ENCODE measurements around the gene HTATIP2.
"Not testable (repeated sequence)": the region's sequence is repeated elsewhere in the genome, so short reads cannot be mapped to it uniquely, and the experiment has no call there.

Gene HTATIP2

GRCh38 chr11:20369826-20370225 lies 6.3 kb downstream of the HTATIP2 start:
- no peak for DNase-seq (ENCODE audit: low read depth, low spot score)

- DNase-seq (ENCODE audit: low read depth, low spot score): no peak
These were observed 8.6 kb downstream of the HTATIP2 start for GRCh38 chr11:20372081-20372626.

- DNase-seq (ENCODE audit: low read depth, low spot score): no peak
These were observed 9.6 kb downstream of the HTATIP2 start for GRCh38 chr11:20373147-20373546.

- no peak for DNase-seq (ENCODE audit: low read depth, low spot score)
These were observed 10.2 kb downstream of the HTATIP2 start for GRCh38 chr11:20373568-20374209.

GRCh38 chr11:20374741-20375300 lies 11.3 kb downstream of the HTATIP2 start:
- no peak for DNase-seq (ENCODE audit: low read depth, low spot score)

GRCh38 chr11:20376162-20376730 lies 12.7 kb downstream of the HTATIP2 start:
- no peak for DNase-seq (ENCODE audit: low read depth, low spot score)

GRCh38 chr11:20385996-20386395 lies 22.5 kb downstream of the HTATIP2 start:
- DNase-seq (ENCODE audit: low read depth, low spot score): not testable (repeated sequence)

- peak; percentile 97 for DNase-seq (ENCODE audit: low read depth, low spot score)
These were observed 24.0 kb downstream of the HTATIP2 start, which contains the start of gene PRMT3 for GRCh38 chr11:20387261-20388095. TSS of gene PRMT3 (plus strand) at chr11:20387716. CDS start at chr11:20387747, 31 bp downstream.

- DNase-seq (ENCODE audit: low read depth, low spot score): no peak
These were observed 24.9 kb downstream of the HTATIP2 start for GRCh38 chr11:20388096-20389055.

GRCh38 chr11:20397281-20397680 lies 33.8 kb downstream of the HTATIP2 start:
- no peak for DNase-seq (ENCODE audit: low read depth, low spot score)

GRCh38 chr11:20399498-20399897 lies 36.0 kb downstream of the HTATIP2 start:
- DNase-seq (ENCODE audit: low read depth, low spot score): no peak

GRCh38 chr11:20403059-20403458 lies 39.5 kb downstream of the HTATIP2 start:
- no peak for DNase-seq (ENCODE audit: low read depth, low spot score)

- no peak for DNase-seq (ENCODE audit: low read depth, low spot score)
These were observed 43.0 kb downstream of the HTATIP2 start for GRCh38 chr11:20406484-20406883.

- no peak for DNase-seq (ENCODE audit: low read depth, low spot score)
These were observed 43.8 kb downstream of the HTATIP2 start for GRCh38 chr11:20407344-20407743.

GRCh38 chr11:20415432-20415831 lies 51.9 kb downstream of the HTATIP2 start:
- no peak for DNase-seq (ENCODE audit: low read depth, low spot score)

- no peak for DNase-seq (ENCODE audit: low read depth, low spot score)
These were observed 54.3 kb downstream of the HTATIP2 start for GRCh38 chr11:20417771-20418170.

GRCh38 chr11:20421946-20422345 lies 58.4 kb downstream of the HTATIP2 start:
- DNase-seq (ENCODE audit: low read depth, low spot score): no peak

- DNase-seq (ENCODE audit: low read depth, low spot score): no peak
These were observed 65.7 kb downstream of the HTATIP2 start for GRCh38 chr11:20429216-20429615.
